Activated CD4-positive, alpha-beta T cell treated with anti-CD3 and anti-CD28 coated beads, Interleukin-2, Interleukin-4, amounts not matched to agents 100 ng/mL and 50 ng/mL, durations not matched to agents 16 hours and 8 hours (primary cell): Measurements from ENCODE around the gene KNG1.
"Not testable (repeated sequence)": the region's sequence is repeated elsewhere in the genome, so short reads cannot be mapped to it uniquely, and the experiment has no call there.

Source experiments
- DNase-seq: peaks from one replicate; pipeline ENCODE4 v3.0.0-alpha.2; 2020; ENCODE audit warnings: low spot score

The KNG1 gene

GRCh38 chr3:186710694-186711093 is 6.5 kb upstream of the KNG1 start:
- not testable (repeated sequence) for DNase-seq

- DNase-seq = no peak
Observed at GRCh38 chr3:186713499-186713898, 3.7 kb upstream of the KNG1 start.

GRCh38 chr3:186719945-186720739 is 3.0 kb downstream of the KNG1 start:
- no peak for DNase-seq

GRCh38 chr3:186722457-186722856 is 5.3 kb downstream of the KNG1 start:
- DNase-seq = no peak

- DNase-seq = no peak
Observed at GRCh38 chr3:186724911-186725310, 7.8 kb downstream of the KNG1 start.

DNA sequence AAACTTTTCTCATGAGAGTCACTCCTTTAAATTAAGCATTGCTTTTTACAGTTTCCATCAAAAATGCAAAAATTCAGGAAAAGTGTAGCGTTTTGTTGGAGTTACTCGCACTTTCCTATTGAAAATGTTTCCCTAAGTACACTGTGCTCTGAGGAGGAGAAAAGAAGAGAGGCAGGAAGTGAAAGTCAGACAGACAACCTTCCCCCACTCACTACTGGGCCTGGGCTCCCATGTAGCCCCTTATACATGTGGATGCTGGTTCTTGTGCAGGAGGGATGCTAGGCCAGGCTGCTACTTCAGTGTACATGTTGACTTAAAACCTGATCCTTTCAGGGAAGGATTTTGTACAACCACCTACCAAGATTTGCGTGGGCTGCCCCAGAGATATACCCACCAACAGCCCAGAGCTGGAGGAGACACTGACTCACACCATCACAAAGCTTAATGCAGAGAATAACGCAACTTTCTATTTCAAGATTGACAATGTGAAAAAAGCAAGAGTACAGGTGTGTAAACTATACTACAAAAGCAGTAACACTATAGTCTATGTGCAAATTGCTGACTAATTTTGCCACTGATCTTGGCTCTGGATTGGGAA is 15.1 kb downstream of the KNG1 start:
- no peak for DNase-seq

DNA sequence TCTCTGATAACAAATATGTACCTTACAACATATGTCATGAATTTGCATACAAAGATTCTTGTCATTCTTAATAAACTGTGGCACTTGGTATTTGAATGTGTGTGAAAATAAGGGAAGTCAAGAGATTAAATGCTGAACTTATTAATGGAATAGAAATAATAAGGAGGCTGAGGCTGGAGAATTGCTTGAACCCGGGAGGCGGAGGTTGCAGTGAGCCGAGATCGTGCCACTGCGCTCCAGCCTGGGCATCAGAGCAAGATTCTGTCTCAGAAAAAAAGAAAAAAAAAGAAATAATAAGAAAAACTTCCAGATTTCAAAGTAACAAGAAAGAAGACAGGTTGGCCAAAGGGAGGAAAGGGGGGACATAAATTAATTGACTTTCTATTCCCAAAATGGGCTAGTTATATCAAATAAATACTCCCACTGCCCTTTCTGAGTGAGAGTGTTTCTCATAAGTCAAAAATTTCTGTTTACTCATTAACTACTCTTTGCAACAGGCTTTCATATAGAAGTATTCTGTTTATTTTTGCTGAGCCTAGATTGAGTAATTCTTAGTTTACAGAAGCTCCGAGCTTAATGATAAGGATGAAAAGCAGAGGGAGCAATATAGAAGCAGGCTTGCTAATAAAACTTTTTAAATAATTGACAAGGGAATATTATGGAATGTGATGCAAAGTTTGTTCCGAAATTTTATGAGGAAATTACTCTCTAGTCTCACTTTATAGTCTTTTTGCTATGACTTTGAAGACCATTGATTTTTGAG is 25.6 kb downstream of the KNG1 start:
- DNase-seq = no peak

- no peak for DNase-seq
Observed at GRCh38 chr3:186743666-186744065, 26.5 kb downstream of the KNG1 start.

- DNase-seq = no peak
Observed at GRCh38 chr3:186746008-186746407, 28.8 kb downstream of the KNG1 start.

- no peak for DNase-seq
Observed at GRCh38 chr3:186750316-186750715, 33.2 kb downstream of the KNG1 start.

DNA sequence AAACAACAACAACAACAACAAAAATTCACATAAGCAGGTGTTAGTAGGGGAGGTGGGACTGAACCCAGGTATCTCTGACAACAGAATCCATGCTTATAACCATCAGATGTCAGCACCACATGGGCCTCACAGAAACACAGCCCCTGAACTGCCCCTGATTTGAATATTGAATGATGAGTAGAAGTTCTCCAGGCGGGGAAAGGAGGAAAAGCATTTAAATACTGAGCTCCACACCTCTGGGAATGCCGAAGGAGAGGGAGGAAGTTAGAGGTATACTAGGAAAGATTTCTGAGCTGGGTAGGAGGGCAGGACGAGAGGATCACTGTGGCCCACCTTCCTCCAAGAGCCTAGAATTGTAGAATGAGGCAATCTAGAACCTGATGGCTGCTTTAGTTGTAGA is 34.3 kb downstream of the KNG1 start:
- no peak for DNase-seq

DNA sequence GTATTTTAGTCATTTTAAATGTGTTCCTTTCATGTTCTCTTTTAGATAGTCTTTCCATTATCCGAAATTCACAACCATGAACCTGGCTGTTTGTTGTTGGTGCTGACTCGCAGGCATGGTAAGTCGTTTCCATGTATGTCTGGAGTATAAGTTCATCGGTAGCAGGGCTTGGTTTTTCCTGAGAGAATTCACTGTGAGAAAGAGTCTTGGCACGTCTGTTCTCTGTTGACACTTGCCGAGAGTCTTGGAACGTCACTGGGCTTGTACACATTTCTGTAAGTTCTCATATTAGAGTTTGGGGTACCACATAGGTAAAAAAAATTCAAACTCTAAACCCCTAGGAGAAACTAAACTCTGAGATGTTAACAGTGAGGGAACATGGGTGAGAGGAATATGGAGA is 36.8 kb downstream of the KNG1 start:
- DNase-seq = no peak

GRCh38 chr3:186754871-186755270 is 37.7 kb downstream of the KNG1 start:
- no peak for DNase-seq

- no peak for DNase-seq
Observed at GRCh38 chr3:186757214-186757613, 40.1 kb downstream of the KNG1 start.

DNA sequence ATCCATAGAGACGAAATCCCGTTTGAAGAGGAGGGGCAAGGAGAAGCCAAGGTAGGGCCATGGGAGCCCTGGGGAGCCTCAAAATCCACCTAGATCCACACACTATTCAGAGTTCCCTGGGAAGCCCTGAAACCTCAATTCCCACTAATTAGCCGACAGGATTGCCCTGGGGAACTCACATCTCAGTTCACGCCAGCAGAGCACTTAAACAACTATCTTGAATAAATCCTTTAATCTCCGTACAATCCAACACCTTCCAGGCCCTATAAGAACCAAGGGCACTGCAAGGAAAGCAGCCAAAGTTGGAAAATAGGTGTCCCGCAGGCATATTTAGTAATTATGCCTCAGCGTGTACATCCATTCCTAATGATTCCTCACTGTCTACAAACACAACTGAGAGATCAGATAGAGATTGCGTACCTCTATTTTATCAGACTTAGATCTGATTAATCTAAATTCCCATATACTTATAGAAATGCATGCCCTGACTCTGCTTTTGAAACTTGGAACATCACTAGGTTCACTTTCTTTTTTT is 40.6 kb downstream of the KNG1 start:
- no peak for DNase-seq

DNA sequence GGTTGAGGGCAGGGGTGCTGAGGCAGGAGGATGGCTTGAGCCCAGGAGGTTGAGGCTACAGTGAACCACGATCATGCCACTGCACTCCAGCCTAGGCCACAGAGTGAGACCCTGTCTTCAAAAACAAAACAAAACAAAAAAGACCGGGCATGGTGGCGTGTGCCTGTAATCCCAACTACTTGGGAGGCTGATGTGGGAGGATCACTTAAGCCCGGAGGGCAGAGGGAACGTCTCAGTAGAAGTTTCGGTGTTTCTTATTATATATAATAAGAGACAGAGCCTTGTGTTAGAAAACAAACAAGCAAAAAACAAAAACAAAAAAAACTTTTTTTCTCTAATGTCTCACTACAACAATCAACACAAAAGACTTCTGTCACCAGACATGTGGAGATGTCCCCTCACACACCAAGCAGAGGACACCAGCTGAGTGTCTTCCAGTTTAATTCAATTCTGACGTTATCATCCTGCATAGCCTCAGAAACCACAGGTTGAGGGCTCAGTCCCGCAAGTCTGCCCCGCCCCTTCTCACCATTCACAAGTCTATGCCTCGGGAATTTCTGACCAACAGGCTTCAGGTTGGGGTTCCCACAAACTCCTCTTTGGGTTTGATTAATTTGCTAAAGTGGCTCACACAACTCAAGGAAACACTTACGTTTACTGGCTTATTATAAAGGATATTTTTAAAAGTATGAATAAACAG is 42.2 kb downstream of the KNG1 start:
- no peak for DNase-seq

GRCh38 chr3:186760141-186760833 is 43.1 kb downstream of the KNG1 start:
- no peak for DNase-seq

DNA sequence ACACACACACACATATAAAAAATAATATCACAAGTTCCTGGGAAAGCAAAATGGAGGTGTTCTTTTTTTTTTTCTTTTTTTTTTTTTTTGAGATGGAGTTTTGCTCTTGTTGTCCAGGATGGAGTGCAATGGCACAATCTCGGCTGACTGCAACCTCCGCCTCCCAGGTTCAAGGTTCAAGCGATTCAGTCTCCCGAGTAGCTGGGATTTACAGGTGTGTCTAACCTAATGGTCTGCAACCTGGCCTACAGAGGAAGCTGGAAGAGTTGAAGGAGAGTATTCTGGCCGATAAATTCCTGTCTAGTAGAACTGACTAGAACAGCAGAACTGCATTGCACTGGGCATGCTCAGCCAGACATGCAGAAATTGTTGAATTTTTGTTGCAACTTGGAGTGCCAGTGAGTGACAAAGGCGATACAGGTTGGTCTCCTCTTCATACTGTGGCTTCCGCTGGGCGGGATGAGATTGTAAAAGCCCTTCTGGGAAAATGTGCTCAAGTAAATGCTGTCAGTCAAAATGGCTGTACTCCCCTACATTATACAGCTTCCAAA is 43.8 kb downstream of the KNG1 start:
- DNase-seq = no peak

GRCh38 chr3:186772281-186772694 is 55.1 kb downstream of the KNG1 start:
- DNase-seq = peak; percentile 4

GRCh38 chr3:186772701-186773417 is 55.7 kb downstream of the KNG1 start:
- DNase-seq = peak; percentile 76

DNA sequence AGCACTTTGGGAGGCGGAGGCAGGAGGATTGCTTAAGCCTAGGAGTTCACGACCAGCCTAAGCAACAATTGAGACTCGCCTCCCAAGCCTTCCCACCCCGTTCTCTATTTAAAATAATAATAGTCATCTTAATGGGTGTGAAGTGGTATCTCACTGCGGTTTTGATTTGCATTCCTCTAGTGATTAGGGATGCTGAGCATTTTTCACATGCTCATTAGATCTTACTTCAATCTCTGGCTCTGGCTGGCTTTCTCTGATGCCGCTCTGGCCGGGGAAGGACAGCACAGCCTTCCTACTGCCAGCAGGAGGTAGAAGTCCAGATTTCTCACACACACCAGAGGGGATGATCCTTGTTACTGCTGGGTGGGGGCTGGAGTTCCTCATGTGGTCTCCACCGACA is 58.8 kb downstream of the KNG1 start:
- no peak for DNase-seq
